ENCODE results near the gene BLID.

Gene BLID, protein sequence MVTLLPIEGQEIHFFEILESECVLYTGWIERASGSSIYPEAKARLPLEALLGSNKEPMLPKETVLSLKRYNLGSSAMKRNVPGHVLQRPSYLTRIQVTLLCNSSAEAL

DNA sequence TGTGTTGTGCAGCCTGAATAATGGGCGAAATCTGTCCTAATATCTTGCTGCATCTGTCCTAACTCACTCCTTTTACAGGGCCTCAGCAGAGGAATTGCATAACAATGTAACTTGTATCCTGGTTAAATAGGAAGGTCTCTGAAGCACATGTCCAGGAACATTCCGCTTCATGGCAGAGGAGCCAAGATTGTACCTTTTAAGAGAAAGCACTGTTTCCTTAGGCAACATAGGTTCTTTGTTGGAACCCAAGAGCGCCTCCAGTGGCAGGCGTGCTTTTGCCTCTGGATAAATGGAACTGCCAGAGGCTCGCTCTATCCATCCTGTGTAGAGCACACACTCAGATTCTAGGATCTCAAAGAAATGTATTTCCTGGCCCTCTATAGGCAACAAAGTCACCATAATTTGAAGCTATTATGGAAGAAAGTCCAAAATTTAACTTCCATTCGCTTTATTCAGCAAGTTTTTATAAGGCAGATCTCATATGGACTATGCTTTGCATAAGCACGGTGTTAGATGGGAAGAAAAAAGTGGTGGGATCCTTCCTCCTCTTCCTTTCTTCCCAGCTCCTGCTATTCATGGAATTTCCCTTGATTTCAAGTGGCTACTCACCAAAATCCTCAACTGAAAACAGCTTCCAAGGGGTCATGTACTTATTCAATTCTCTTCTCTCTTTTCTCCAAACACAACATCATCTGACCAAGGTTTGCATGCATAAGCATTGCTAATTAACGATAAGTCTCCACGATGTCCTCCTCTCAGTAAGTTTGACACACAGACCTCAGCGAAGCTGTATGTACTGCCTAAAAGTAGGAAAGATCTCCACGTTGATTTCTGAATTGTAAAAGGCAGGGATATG, at the start of gene BLID:
Gene BLID (minus strand): TSS at position 692 of the 856 bp plus-strand sequence. CDS start 293 bp downstream, at position 399.
- DNase-seq, result no peak

DNA sequence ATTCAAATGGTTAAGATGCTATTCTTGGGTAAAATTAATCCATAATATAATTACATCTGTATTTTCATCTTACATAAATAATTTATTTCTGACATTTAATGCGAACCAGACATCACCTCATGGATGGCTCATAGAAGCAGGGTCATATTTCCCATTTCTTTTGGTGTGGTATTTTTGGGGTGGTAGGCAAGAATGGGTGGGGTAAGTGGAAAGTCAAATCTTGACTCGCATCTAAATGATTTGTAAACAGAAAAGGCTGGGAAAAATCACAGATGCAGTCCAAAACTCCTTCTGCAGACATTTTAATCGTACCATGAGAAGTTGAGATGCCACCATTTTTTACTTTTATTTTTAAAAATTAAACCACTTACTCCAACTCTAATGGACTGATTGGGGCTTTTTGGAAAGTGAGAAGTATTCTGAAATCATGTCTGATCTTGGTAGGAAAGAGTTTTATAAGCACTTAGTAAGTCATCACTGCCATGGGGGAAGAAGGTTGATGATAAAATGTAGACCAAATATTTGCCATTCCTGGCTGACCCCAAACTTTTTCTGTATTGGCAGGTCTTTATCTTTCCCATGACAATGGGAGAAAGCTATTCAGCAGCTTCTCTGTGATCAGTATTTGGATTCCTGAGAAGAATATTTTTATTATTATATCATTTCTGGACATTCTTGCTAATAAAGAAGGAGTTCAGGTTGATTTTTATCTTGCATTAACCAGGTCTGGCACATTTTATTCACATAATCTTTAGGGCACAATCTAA, 47.2 kb upstream of the BLID start:
- DNase-seq, result no peak

DNA sequence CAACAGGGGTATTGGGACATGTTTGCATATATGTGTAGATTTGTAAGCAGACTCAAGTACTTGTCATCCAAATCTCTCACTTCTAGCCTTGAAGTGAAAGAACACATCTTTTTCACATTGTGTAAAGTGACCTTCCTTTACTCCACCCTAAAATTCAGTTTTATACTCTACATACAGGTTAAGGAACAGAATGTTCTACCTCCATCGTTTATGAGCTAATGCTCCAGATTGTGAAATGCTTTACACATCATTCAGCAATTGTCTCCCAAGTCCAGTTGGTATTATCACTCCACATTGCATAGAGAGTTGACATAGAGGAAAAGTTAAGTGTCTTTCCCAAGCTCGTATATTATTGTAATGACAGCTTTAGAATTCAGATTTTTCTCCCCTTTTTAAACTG, 46.1 kb upstream of the BLID start:
- DNase-seq, result no peak

DNA sequence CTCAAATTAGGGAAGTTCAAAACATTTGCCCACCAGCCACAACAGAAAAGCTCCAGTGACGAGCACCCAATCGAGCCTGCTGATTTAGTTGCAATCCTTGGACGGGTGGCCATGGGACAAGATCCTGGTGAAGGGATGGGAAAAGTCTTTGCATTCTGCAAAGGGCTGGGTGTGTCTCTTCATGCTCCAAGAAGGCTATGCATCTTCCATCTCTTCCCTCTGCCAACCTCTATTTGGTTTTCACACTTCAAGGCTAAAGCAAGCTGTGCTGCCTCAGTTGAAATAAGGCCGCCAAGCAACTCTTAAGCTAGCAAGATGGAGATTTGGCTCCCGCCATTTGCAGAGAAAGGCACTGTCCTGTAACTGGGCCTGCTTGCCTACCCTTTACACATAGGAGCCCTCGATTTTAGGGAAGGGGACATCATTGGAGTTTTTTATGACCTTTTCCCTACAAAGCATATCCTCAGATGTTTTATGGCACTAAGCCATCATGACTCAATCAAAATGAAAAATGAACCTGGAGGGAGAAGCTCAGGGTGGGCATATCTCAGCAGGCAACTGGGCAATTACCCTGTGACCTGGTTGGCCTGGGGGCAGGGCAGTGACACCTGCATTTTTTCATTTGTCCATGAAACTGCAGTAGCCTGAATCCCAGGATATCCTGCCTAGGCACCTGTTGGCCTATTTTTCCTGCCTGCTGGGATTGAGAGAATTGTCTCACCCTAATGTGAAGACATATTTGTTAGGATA, 45.0 kb upstream of the BLID start:
- DNase-seq, result no peak

DNA sequence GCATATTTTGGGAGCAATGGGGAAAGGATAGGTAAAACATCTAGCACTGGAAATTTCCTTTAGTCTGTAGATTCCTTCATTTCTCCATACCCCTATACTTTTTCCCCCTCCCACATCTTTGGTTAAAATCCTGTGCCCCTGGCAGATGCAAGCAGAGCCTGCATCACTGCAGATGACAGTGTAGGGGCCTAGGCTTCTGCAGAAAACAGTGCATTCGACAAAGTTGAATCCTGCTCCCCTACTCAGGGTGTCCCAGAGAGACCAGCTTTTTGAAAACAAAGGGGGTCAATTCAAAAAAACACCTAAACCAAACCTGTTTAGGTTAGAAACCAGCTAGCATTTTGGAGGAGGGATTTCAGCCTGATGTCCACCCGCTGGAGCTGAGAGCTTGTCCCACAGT, 43.8 kb upstream of the BLID start:
- DNase-seq, result no peak

DNA sequence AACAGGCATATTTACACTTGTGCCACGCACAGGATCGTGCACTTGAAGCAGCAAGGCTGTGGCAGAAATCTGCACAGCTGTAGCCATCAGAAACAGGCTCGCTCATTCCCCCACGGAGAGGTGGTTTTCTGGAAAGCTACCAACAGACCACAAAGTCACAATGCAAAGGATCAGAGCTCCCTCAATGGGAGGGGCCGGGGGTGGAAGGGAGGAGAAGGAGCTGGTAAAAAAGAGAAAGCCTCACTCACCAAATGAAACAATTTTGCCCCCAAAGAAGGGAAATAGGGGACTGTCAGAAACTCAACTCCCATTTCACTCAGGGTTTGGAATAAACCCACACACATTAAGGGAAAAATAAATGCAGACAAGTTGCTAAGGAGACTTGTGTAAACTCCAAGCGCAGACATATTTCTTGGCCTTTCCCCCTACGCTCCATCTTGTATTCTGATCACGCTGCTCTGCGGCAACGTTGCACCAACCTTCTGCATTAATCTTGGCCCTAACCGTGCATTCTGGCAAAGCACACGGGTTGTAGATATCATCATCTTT, 43.2 kb upstream of the BLID start:
- peak; percentile 79 to 97 for DNase-seq

DNA sequence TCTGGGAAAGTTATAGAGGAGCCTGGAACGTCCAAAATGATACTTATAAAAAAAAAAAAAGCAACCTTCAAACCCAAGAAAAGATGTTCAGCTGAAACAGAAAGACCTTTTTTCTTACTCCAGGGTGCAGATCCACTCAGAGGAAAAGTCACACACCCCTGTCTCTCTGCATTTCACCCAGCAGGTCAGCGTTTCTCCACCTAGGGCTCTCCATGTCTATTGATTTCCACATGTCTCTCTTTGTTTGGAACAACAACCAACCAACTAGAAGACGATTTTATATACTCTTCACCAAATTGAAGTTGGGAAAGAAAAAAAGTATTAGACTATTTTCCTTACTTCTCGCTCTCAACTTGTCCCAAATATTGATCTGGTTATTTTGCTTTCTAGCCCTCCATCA, 42.2 kb upstream of the BLID start:
- DNase-seq, result peak in 1 of 2 experiments; percentile 61

DNA sequence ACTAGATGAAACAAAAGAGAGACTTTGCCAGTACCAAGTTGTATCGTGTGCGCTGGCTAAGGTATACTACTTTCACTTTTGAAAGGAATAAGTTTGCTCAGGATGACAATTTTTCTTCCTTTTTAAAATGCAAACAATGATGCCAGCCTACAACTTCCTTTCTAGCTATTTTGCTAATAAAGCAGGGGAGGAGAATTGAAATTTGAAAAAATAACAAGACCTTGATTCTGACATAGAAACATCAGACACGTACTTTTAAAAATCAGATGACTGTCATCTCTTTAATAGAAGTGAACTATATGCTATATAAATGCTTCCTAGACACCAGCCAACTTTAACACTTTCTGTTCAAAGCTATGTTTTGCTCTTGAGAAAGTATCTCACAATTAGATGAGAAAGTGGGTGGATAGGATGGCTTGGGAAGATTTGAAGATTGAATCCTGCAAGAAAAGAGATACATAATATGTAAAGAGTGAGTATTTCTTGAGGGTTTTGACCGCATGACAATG, 41.7 kb upstream of the BLID start:
- peak in 1 of 2 experiments; percentile 63 for DNase-seq

DNA sequence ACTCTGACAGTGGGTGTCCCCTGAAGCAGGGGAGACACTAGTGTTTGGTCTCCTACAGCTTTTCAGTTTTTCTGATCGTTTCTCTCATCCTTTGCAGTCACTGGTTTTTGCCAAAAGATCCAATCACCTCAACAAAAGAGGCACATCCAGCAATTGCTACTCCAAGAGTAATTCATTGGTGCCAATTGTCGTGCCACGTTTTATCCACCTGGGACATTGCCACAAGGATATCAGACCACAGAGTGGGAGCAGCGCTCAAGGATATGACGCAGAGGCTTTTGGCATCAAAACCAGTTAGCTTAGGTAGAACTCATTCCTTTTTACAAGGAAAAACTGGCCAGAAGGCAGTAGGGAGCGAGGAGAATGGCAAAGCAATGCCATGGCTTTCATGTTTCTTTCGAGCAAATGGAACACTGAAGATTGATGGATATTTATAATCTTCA, 40.9 kb upstream of the BLID start:
- peak in 1 of 2 experiments; percentile 77 for DNase-seq

DNA sequence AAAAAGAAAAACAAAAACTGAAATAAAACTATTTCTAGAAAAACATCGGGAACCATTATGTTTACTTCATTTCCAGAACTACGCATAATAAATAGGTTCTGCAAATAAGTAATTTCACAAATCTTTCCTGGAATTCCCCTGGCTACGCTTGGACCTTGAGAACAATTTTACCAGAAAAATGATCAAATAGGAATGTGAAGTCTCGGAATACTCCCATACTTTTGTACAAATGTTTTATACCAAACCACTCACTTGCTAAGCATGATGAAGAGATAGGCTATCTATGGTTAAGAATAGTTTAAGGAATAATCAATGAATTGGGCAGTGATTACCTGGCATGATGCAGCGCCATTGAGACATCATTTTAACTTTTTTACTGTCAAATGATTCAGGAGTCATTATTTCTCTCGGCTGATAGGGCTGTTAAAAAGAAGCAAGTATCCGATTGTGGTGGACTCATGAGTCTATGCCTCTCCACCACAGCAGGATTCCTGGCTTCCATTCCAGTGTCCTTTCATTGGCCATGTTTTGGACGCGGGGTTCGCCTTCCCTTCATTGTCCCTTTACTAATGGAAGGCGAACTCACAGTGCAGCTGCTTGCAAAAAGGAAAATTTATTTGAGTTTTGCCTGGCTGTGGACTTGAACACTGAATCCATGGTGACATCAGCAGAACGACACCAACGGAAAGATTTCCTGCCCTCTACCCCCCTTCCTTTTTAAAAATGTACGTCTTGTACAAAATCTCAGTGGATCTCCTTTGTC, 39.9 kb upstream of the BLID start:
- peak in 1 of 2 experiments; percentile 55 for DNase-seq

DNA sequence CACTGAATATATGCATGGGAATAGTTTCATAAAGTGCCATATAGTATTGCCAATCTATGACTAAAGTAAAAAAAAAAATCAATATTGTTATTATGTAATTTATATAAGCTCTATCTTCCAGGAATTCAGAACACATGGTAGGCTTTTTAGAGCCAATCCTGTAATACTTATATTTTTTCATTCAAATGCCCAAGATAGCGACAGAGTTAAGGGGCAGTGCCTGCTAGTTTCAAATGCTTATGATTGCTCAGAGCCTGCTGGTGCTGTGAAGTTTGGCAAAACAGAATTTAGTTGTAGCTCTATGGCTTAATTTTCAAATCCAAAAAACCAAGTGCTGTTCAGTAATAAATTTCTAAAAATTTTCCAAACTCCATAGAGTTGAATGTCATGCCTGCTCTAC, 39.0 kb upstream of the BLID start:
- no peak for DNase-seq

DNA sequence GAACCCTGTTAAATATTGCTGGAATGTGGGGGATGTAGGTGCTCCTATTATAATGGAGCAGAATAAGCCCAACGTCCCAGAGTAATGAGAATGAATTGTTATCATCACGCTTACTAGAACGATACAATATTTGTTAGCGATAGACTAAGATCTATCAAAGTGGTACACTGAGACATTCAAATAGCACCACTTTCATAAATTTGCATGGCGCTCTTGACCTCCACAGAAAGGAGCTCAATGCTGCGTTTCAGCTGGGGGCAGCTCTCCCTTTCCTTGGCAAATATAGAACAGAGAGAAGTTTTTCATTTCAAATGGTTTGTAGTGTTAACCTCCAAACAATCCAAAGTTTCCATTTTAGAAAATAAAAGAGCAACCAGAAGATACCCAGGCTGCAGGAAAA, 38.2 kb upstream of the BLID start:
- no peak for DNase-seq

DNA sequence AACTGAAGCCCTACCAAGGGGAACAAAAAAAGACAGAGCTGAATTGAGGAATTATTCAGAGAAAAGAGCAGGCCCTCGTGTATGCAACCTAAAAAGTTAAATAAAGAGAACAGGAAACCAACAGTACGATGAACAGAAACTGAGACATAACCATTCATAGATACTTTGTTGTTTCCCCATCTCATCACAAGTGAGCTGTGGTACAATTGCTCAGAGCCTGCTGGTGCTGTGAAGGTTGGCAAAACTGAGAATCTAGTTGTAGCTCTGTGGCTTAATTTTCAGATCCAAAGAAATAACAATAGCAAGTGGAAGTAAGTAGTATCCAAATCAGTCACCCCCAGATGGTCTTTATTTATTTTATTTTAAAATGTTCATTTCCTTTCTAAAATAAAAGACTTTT, 37.7 kb upstream of the BLID start:
- DNase-seq, result no peak

DNA sequence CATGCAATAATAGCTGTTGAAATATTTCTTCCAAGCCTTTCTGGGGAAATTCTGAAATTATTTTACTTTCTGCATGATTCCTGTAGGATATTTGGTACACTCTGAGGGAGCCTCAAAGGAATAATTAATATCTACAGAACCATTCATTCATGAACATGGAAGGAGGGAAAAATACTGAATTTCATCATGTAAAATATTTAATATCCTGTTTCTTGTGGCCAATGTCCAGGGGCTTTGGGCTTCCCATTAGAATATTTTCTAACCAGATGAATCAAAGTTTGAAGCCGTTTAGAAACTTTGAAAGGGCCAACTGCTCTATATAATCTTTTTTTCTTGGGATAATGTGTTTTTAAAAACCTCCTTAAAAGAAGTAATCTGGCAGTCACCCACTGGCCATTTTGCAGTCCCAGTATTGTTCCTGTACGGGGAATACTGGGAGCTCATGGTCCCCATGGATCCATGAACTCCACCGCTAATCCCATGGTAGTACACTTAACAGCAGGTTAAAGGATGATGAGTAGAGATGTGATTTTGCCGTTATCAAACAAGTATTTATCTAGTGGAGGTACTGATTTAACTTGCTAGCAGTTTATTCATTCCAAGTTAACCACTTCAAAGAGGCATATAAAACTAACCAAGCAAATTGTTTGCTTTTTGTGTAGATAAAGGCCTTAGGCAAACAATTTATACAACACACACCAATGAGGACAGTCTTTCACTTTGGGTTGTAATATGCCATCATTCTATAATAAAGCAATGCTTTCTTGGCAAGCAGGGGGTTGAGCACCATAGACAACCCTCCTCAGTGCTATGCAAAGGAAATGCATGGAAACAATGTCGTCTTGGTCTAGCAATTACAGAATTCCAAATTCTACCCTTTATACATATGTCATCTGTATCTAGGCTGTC, 34.5 kb upstream of the BLID start:
- DNase-seq, result no peak

DNA sequence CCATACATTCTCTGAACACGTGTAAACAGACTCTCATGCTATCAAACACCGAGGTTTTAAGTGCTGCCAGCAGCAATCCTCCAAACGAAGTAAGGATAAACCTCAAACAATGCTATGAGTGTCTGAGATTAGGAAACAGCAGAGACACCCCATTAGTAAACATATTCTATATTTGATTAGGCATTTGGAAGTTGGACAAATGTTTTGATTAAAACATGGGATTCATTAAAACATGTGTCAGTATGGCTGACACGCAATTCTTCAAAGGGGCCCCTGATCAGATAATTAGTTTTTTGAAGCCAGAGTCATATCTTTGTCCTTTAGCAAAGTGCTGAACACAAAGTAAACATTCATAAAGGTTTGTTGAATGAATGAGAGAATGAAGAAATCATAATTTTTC, 33.2 kb upstream of the BLID start:
- no peak for DNase-seq

DNA sequence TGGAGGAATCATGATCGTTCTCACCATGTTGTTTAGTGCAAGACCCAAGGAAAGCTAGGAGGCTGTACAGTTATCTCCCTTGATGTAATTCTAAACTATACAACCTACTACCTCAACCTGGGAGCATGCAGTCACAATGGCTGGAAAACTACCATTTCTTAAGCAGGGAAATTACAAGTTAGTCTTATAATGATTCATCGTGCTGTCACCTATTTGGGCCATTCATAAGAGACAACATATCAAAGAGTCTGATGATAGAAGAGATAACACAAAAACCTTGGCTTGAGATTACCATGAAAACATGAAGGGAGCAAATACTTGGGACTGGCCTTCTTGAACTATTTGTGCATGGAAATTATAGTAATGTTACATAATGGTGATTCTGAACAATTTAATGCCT, 30.5 kb upstream of the BLID start:
- no peak for DNase-seq

DNA sequence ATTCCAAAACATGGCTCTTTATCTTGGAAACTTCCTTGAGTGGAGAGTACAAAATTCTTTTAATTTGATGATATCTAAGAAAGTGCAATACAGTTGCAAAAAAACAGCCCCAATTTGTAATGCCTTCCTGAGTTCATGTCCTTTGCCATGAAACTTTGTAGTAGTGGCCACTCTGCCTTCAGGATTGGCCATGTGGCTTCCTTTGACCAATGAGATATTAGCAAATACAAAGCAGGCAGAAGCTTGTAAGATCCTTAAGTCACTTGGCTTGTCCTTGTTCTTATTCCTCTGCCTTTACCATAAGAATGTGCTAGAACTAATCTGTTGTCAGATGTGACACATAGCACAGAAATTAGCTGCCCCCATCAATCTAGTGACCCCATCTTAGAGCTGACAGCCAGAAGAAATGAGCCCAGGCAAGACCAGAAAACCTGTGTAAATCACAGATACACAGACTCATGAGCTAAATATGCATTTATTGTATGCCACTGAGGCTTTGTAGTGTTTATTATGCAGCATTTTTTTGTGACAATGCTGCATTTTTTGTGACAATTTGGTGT, 29.8 kb upstream of the BLID start:
- DNase-seq, result no peak

DNA sequence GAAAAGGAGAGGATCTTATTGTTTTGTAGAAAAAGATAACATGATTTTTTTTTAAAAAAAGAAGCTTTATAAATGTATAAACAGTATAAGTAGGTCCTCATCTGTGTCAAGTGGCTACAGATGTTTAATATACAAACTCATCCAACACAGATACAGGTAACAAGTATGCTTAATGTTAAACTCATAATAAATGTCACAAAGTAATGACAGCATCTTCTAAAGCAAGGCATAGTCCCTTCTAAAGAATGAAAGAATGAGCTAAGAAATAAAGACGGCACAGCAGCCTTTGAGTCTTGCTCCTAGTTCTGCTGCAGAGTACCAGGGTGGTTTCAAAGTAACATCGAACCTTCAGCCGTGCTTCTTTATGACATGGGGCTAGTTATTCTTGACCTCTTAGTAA, 28.7 kb upstream of the BLID start:
- no peak for DNase-seq

DNA sequence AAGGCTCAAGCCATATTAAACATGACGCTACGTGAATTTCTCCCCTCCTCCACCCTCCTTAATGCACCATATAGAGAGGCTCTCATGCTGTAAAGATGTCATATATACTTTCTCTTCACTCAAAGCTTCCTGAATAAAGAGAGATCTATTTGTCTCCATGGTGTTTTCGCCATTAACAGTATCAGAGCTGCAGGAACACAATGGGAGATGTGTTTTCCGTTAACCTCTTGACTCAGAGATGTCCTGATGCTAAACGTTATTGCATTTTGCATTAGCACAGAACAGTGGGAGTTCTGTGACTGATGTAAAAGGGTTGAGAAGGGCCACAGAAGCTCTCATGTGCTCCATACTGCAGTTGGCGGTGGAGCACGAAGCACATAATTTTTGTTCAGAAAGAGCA, 25.7 kb upstream of the BLID start:
- peak; percentile 80 to 88 for DNase-seq

DNA sequence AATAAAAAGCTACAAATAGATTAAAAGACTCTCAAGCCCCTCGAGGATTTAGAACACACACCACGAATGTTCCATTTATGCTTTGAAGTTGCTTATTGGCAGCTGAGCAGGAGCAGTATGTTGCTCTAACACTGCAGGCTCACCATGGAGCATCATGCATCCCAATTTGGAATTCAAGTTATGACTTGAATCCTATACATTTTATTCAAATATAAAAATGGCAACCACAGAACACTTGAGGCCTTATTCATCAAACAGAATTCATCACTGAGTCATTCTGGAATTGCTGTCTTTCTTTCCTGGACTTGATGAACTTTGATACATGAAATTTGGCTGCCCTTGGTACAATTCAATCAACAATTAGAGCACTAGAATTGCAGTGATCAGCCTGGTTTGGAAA, 24.5 kb upstream of the BLID start:
- no peak for DNase-seq

DNA sequence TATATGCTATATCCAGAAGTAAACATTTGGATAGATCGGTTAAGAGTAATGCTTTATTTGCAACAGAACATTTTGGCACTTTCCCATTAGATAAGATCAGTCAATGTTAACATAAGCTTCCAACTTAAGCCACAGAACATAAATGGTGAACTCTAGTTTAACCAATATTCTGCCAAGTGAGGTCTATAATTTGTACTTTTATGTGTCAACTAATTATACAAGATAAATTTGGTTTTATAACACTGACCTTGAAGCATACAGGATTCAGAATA, 23.5 kb upstream of the BLID start:
- no peak for DNase-seq
